OCI-LY1 (cell line): ENCODE measurements around the gene PIGQ.

ENCODE experiments used
- EZH2 ChIP-seq: fragments of 200-600 bp; sonication (generic), shearing (Covaris generic); IDR thresholded peaks from 2 replicates; pipeline ENCODE4 v1.8.0; 2017; ENCODE audit warnings: borderline replicate concordance, mixed run types, mild to moderate bottlenecking, antibody characterized with exemption, low read length, moderate library complexity, mixed read lengths
- TF ChIP-seq, protein P1 (sequence below): fragments of 200-600 bp; sonication (generic), shearing (Covaris generic); IDR thresholded peaks from 2 replicates; pipeline ENCODE4 v1.5.1; 2017; ENCODE audit warnings: mild to moderate bottlenecking, antibody characterized with exemption, low read length, moderate library complexity, mixed read lengths

DNA sequence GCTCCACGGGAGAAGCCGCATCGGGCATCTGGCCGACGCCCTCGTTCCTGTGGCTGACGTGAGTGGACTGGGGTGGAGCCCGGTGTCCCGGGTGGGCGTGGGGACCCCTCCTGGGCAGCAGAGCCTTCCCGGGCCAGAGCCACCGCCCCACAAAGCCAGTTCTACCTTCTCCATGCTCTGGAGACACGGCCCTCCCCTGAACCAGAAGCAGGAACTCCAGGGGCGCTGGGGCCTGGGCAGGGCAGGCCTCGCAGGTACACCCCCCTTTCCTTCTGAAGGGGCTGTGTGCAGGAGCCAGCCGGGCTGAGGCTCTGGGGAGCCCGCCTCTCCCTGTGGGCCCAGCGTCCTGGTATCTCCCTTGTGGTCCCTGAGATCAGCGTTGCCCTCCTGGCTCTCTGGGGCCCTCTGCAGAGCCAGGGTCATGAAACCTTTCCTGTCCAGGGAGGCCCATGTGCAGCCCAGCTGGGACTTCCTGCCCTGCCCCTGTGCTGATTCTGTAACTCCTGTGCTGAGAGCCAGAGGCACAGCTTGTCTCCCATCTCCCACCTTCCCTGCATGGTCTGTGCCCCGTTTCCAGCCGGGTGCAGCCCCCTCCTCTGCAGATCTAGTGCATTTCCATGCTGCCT is 6.5 kb downstream of the PIGQ start:
- TF ChIP-seq, protein P1, sequence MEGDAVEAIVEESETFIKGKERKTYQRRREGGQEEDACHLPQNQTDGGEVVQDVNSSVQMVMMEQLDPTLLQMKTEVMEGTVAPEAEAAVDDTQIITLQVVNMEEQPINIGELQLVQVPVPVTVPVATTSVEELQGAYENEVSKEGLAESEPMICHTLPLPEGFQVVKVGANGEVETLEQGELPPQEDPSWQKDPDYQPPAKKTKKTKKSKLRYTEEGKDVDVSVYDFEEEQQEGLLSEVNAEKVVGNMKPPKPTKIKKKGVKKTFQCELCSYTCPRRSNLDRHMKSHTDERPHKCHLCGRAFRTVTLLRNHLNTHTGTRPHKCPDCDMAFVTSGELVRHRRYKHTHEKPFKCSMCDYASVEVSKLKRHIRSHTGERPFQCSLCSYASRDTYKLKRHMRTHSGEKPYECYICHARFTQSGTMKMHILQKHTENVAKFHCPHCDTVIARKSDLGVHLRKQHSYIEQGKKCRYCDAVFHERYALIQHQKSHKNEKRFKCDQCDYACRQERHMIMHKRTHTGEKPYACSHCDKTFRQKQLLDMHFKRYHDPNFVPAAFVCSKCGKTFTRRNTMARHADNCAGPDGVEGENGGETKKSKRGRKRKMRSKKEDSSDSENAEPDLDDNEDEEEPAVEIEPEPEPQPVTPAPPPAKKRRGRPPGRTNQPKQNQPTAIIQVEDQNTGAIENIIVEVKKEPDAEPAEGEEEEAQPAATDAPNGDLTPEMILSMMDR, result no peak
- TF ChIP-seq EZH2, result no peak
